ENCODE data around the gene ADGRB3. TPM values are rescaled to one million over a fixed set of nuclear protein-coding genes. Genes with fewer than 3 reads are reported as not detected.

Gene ADGRB3
- total RNA-seq, 1 donor from 2014 or later = 0.92 TPM

- TF ChIP-seq CTCF (IDR thresholded peaks at IDR 0.05; ENCODE audit: insufficient read depth, low read length, poor library complexity, severe bottlenecking) = no peak
- no peak overlapping the region for H3K4me3 ChIP-seq (ENCODE audit: low read depth, low read length)
- DNase-seq (ENCODE audit: low read depth) = peak; percentile 26
- H3K36me3 ChIP-seq (ENCODE audit: control insufficient read depth, insufficient read depth, low read length) = no peaks in the 10 kb centered on the region
- no peaks in the 10 kb centered on the region for H3K27me3 ChIP-seq (ENCODE audit: control insufficient read depth, insufficient read depth, low read length)
Measured at GRCh38 chr6:69138148-69138547, 503.1 kb downstream of the ADGRB3 start.

GRCh38 chr6:69138893-69139494, 503.9 kb downstream of the ADGRB3 start:
- DNase-seq (ENCODE audit: low read depth) = peak; percentile 49
- TF ChIP-seq CTCF (IDR thresholded peaks at IDR 0.05; ENCODE audit: insufficient read depth, low read length, poor library complexity, severe bottlenecking) = no peak
- Histone ChIP-seq H3K4me3 (ENCODE audit: low read depth, low read length) (no peak overlapping the region), H3K27me3 (ENCODE audit: control insufficient read depth, insufficient read depth, low read length) (no peaks in the 10 kb centered on the region), H3K36me3 (ENCODE audit: control insufficient read depth, insufficient read depth, low read length) (no peaks in the 10 kb centered on the region)

- Histone ChIP-seq H3K4me3 (ENCODE audit: low read depth, low read length) (no peak overlapping the region), H3K36me3 (ENCODE audit: control insufficient read depth, insufficient read depth, low read length) (no peaks in the 10 kb centered on the region), H3K27me3 (ENCODE audit: control insufficient read depth, insufficient read depth, low read length) (no peaks in the 10 kb centered on the region)
- no peak for TF ChIP-seq CTCF (IDR thresholded peaks at IDR 0.05; ENCODE audit: insufficient read depth, low read length, poor library complexity, severe bottlenecking)
- DNase-seq (ENCODE audit: low read depth) = no peak
Measured at GRCh38 chr6:69145062-69145461, 510.0 kb downstream of the ADGRB3 start.

GRCh38 chr6:69146385-69146784, 511.3 kb downstream of the ADGRB3 start:
- Histone ChIP-seq H3K4me3 (ENCODE audit: low read depth, low read length) (no peak overlapping the region), H3K36me3 (ENCODE audit: control insufficient read depth, insufficient read depth, low read length) (no peaks in the 10 kb centered on the region), H3K27me3 (ENCODE audit: control insufficient read depth, insufficient read depth, low read length) (no peaks in the 10 kb centered on the region)
- no peak for TF ChIP-seq CTCF (IDR thresholded peaks at IDR 0.05; ENCODE audit: insufficient read depth, low read length, poor library complexity, severe bottlenecking)
- no peak for DNase-seq (ENCODE audit: low read depth)

GRCh38 chr6:69155467-69155866, 520.4 kb downstream of the ADGRB3 start:
- H3K36me3 ChIP-seq (ENCODE audit: control insufficient read depth, insufficient read depth, low read length) = no peaks in the 10 kb centered on the region
- peak; percentile 25 for TF ChIP-seq CTCF (IDR thresholded peaks at IDR 0.05; ENCODE audit: insufficient read depth, low read length, poor library complexity, severe bottlenecking)
- H3K4me3 ChIP-seq (ENCODE audit: low read depth, low read length) = no peak overlapping the region
- DNase-seq (ENCODE audit: low read depth) = no peak
- H3K27me3 ChIP-seq (ENCODE audit: control insufficient read depth, insufficient read depth, low read length) = no peaks in the 10 kb centered on the region

- no peak for DNase-seq (ENCODE audit: low read depth)
- Histone ChIP-seq H3K4me3 (ENCODE audit: low read depth, low read length) (no peak overlapping the region), H3K27me3 (ENCODE audit: control insufficient read depth, insufficient read depth, low read length) (no peaks in the 10 kb centered on the region), H3K36me3 (ENCODE audit: control insufficient read depth, insufficient read depth, low read length) (no peaks in the 10 kb centered on the region)
- no peak for TF ChIP-seq CTCF (IDR thresholded peaks at IDR 0.05; ENCODE audit: insufficient read depth, low read length, poor library complexity, severe bottlenecking)
Measured at GRCh38 chr6:69162811-69163210, 527.7 kb downstream of the ADGRB3 start.

Data from kidney epithelial cell (primary cell).